HG03039 (cell line): ENCODE results near the gene KRTAP10-3.

ENCODE experiments used
- ATAC-seq: cut with Tn5 transposase; IDR thresholded peaks from one replicate; pipeline ENCODE4 v1.9.1; 2021; ENCODE audit warnings: mild to moderate bottlenecking, moderate library complexity; ENCODE audit not compliant: unreplicated experiment

KRTAP10-3 gene

GRCh38 chr21:44530903-44531605, 27.5 kb downstream of the KRTAP10-3 start:
- ATAC-seq: no peak

DNA sequence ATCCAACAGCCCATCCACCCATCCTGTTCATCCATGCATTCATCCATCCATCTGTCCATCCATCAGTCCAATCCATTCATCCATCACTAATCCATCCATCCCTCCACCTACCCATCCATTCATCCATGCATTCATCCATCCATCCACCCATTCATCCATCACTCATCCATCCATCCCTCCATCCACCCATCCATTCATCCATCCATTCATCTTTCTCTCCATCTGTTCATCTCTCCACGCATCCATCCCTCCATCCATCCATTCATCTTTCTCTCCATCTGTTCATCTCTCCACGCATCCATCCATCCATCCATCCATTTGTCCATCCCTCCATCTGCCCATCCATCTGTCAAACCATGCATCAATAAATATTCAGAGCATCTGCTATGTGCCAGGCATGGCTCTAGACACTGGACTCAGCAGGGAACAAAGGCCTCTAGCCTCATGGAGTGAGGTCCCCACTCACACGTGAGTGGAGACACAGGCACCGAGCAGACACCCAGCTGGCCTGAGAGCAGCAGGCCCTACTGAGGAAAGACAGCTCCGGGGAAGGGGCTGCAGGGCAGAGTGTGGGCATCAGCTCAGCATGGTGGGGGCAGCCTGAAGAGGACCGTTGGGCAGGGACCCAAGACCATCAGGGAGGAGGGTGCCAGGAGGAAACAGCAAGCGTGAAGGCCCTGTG, 28.2 kb downstream of the KRTAP10-3 start:
- ATAC-seq: no peak

DNA sequence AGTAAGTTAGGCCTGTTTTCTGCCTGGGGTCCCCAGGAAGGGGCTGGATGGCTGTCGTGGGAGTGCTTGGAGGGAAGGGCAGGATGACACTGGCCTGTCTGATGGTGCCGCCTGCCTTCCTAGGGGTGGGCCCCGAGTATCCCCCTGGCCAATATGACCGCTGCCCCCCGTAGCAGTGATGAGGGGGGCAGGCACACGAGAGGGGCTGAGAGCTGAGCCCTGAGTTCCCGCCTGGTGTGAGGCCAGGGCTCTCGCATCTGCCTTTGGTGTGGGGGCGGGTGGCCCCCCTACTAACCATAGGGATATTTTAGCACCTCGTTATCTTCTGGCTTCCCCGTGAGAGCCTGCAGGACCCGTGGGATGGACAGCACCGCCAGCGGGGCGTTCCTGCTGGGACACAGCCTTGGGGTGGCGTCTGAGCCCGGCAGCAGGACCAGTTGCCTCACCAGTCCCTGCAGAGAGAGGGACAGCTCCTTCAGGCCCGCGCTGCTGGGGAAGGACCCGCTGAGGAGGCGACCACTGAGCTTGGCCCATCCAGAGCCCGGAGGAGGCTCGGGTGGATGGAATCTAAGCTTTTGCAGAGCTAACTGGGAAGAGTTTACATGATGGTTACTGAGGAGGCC, 29.0 kb downstream of the KRTAP10-3 start:
- no peak for ATAC-seq

- ATAC-seq: no peak
Observed at GRCh38 chr21:44529011-44529421, 29.6 kb downstream of the KRTAP10-3 start.

DNA sequence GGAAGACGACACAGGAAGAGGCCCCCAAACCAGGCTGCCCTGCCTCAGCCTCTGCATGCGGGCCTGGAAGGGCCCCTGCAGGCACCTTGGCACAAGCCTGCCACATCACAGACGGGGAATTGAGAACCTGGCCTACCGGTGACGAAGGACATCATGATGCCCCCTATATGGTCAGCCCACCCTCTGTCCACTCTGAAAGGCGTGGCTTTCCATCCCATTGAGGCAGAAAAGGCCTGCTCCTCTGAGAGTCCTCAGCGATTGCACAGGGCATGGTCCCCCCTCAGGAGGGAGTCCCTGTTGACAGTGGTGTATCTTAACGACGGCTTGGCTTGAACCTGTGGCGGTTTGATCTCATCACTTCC, 30.0 kb downstream of the KRTAP10-3 start:
- no peak for ATAC-seq

DNA sequence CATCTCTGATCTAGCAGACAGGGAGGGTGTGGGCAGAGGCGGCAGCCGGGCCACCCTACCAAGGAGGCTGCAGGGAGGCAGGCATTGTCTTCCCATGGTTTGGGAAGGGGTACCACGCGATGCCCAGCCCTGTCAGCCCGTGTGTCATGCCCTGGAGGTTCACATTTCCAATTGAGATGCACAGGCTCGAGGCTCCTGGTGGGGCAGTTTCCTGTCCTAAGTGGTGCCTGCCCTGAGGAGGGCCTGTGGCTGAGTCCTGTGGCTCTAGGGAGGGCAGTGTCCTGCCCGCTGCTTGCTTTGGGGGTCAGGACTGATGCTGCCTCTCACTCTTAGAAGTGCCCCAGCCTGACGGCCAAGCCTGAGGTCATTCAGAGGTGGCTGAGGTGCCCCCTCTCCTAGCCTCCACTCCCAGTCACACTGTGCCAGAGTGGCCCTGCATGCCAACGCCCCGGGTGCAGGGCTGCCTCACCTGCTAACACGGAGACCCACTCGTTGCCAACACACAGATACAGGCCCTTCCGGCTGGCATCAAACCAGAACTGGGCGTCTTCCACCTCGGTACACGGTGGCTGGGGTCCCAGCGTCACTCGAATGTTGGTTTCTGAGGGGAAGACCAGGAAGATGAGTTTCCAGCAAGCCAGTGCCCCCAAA, 30.5 kb downstream of the KRTAP10-3 start:
- ATAC-seq: no peak

DNA sequence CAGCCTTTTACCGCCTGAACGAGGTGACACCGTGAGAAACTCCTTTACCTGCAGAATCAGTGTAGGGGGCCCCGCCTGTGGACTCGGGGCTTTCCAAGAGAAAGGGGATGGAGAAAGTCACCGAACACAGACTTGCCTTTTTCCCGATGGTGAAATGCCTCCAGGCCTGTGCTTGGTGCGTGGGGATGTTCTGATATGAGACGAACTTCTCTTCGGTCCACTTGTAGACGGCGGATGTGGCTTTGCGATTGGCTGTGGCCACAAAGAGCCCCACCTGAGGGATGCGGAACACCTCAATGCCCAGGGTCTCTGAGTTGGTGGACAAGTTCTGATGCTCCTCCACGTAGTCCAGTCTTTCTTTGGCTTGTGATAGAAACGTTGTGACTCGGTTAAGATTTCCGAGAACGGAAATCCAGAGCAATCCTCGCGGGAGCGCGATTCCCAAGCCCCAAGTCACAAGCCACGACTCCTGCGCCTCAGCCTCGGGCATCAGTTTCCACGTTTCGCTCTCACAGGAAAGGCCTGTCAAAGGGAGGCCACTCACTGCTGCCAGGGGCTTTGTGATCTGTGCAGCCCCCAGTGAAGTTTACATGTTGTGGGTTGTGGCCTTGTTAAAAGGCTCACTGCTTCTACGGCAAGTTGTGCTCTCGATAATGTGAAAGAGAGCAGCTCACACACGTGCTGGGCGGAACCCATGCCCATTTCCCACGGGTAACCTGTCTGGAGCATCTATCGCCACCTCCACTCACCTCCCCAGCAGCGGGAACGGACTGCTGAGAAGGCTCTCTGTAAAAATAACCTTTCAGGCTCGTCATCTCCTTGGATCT, 31.2 kb downstream of the KRTAP10-3 start:
- ATAC-seq: no peak

- ATAC-seq: no peak
Observed at GRCh38 chr21:44526096-44526997, 32.2 kb downstream of the KRTAP10-3 start.

DNA sequence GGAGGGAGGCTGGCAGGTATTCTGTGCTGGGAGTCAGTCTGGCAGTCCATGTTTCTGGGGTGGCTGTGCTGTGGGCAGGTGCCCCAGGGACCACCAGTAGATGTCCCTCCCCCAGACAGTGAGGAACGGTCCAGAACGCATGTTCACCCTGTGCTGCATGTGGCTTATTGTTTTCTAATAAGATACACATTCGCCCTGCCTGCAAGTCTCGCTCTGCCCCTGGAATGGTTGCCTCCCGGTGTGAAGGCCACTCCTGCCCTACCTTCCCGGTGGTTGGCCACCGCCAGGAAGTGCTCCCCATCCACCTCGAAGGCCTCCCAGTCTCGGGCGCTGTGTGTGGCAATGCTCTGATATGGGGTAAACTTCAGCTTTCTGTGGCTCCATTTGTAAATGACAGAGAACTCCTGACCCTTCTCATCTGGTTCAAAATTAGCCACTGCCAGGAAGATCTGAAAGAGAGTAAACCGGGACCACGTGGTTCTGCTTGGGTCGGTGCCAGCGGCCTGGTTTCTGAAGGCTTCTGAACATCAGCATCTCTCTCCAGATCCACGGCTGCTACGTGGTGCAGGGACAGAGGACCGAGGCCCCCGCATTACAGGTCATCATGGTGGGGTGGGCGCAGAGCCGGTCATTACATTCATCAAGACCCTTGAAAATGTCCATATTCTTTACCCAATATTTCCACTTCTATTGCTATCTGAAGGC, 33.1 kb downstream of the KRTAP10-3 start:
- ATAC-seq: no peak

GRCh38 chr21:44524414-44525371, 33.9 kb downstream of the KRTAP10-3 start:
- no peak for ATAC-seq

GRCh38 chr21:44523567-44524413, 34.8 kb downstream of the KRTAP10-3 start:
- ATAC-seq: no peak

- ATAC-seq: no peak
Observed at GRCh38 chr21:44522753-44523204, 35.8 kb downstream of the KRTAP10-3 start.

DNA sequence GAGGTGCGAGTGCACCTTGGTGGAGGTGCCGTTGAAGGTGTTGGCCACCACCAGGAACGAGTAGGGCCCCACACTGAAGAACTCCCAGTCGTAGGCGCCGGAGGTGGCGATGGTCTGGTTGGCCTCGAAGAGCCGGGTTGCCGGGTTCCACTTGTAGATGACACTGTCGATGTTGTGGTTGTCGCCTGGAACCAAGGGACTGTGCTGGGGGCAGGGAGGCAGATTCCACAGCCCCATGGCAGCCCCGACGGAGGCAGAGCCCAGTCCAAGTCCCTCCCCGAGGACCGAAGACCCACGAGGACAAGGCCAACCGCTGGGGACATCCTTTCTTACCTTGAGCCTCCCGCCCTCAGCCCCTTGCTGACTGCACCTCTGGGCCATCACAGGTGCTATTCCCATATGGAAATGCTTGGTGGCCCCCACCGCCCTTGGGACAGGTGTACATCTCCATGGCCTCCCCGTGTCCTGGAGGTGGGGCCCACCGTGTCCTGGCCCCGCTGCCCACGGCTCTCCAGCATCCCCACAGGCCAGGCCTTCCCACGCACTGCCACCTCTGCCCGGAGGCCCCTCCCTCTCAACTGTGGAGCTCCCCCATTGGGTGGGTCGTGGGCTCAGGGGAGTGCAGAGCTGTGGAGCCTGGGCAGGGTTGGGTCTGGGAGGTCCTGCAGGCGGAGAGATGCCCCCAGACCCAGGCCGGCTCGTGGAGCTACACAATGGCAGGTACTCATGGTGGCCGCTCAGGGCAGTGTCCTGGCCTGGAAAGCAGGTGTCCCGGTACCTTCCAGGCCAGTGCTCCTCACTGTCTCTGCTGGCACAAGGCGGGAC, 36.5 kb downstream of the KRTAP10-3 start:
- no peak for ATAC-seq

- no peak for ATAC-seq
Observed at GRCh38 chr21:44521301-44521927, 37.2 kb downstream of the KRTAP10-3 start.
